Keratinocyte (primary cell): ENCODE measurements around the gene ZNF773.

Experiments
- EZH2 ChIP-seq: IDR thresholded peaks from one replicate; pipeline ENCODE4 v1.6.1; 2012; ENCODE audit warnings: inconsistent platforms, mild to moderate bottlenecking, low read length, moderate library complexity
- TF ChIP-seq, protein P1 (sequence below), 3 experiments: IDR thresholded peaks in 1 of 3; conservative IDR thresholded peaks in 1 of 3; optimal IDR thresholded peaks in 1 of 3; 2 replicates in 2 of 3; 3 replicates in 1 of 3; pipeline versions ENCODE3 to v1.5.1; 2011; ENCODE audit warnings: low read length in 3 of 3, mild to moderate bottlenecking in 3 of 3, moderate library complexity in 2 of 3, control low read depth in 1 of 3, inconsistent platforms in 1 of 3; ENCODE audit not compliant: insufficient read depth in 2 of 3; ENCODE audit errors: extremely low read depth in 1 of 3

DNA sequence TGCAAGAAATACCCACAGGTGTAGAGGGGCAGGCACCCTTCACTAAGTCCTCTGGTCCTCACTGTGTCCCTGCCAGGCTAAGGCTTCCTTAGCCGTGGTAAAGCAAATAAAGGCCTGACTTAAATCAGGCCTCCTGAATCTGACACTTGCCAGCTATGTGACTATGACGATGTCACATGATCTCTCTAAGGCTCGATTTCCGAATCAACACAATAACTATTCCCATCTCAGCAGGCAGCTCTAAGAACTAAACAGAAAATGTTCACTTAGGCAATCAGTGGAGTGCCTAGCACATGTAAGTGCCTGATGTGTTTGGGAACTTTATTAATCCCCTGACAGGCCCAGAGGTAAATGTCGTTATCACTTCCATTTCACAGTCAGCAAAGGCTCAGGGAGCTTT is 57.9 kb downstream of the ZNF773 start:
- TF ChIP-seq, protein P1, sequence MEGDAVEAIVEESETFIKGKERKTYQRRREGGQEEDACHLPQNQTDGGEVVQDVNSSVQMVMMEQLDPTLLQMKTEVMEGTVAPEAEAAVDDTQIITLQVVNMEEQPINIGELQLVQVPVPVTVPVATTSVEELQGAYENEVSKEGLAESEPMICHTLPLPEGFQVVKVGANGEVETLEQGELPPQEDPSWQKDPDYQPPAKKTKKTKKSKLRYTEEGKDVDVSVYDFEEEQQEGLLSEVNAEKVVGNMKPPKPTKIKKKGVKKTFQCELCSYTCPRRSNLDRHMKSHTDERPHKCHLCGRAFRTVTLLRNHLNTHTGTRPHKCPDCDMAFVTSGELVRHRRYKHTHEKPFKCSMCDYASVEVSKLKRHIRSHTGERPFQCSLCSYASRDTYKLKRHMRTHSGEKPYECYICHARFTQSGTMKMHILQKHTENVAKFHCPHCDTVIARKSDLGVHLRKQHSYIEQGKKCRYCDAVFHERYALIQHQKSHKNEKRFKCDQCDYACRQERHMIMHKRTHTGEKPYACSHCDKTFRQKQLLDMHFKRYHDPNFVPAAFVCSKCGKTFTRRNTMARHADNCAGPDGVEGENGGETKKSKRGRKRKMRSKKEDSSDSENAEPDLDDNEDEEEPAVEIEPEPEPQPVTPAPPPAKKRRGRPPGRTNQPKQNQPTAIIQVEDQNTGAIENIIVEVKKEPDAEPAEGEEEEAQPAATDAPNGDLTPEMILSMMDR (optimal IDR thresholded peaks at IDR 0.05 in 1 of 3, IDR thresholded peaks at IDR 0.05 in 1 of 3, conservative IDR thresholded peaks at IDR 0.05 in 1 of 3; ENCODE audit: extremely low read depth in 1 of 3, insufficient read depth in 2 of 3, low read length in 3 of 3), result no peak
- TF ChIP-seq EZH2, result no peak
